ENCODE measurements around the gene DCAF7.

DNA sequence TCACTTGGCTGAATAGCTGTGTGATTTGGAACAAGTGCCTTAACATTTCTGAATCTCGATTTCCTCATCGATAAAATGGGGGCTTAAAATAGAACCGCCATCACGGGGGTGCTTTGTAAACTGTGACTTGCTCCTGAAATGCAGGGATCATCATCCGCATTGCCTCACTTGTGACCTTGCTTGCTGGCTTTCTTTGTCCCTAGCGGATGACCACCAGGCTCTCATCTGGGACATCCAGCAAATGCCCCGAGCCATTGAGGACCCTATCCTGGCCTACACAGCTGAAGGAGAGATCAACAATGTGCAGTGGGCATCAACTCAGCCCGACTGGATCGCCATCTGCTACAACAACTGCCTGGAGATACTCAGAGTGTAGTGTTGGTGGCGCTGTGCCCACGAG is 38.5 kb downstream of the DCAF7 start:
- TF ChIP-seq GATA2 (IDR thresholded peaks at IDR 0.05; ENCODE audit: low read depth, low read length), result no peak
- no peak for TF ChIP-seq GATA3 (IDR thresholded peaks at IDR 0.05; ENCODE audit: low read depth, low read length)
